HFF-Myc (cell line): ENCODE data around the gene PTPRM.

Experiments used
- DNase-seq: peaks from one replicate; pipeline ENCODE4 v3.0.0-alpha.2; 2011; ENCODE audit warnings: low read depth; ENCODE audit errors: extremely low read depth
- H3K4me3 ChIP-seq: replicated peaks from 2 replicates; pipeline ENCODE4 v1.5.1; 2011; ENCODE audit warnings: low read depth, mild to moderate bottlenecking, control low read depth, low read length
- CTCF ChIP-seq: IDR thresholded peaks from 2 replicates; pipeline ENCODE4 v1.5.1; 2012; ENCODE audit warnings: mild to moderate bottlenecking, low read depth, low read length, control low read depth; ENCODE audit errors: missing control alignments

Gene PTPRM

GRCh38 chr18:7921938-7922587, 354.9 kb downstream of the PTPRM start:
- no peak overlapping the region for H3K4me3 ChIP-seq
- TF ChIP-seq CTCF: no peak
- DNase-seq: no peak

DNA sequence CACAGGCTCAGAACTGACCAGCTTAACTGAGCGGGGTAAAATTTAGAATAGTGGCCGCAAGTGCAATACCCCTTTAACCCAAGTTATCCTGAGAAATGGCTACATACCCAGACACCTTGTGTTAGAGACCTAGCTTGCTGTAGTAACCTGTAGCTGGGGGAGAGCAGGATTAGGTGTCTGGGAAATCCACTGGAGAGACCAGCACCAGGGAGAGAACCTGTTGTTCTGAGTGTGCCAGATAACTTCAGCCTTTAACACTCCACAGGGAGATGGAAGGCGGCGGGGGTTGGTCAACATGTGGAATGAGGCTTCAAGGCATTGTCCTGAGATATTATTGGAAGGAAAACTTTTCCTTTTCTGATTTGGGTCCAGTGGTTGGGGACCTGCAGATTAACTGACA, 356.0 kb downstream of the PTPRM start:
- no peak for DNase-seq
- TF ChIP-seq CTCF: no peak
- H3K4me3 ChIP-seq: no peak overlapping the region

- TF ChIP-seq CTCF: no peak
These were observed 357.5 kb downstream of the PTPRM start for GRCh38 chr18:7924616-7925015.

GRCh38 chr18:7926526-7926925, 359.4 kb downstream of the PTPRM start:
- H3K4me3 ChIP-seq: no peak overlapping the region
- peak; percentile 23 for TF ChIP-seq CTCF
- DNase-seq: no peak

More at GRCh38 chr18:7924616-7925015, 357.5 kb downstream of the PTPRM start:
- H3K4me3 ChIP-seq: no peak overlapping the region
- DNase-seq: no peak

- no peak overlapping the region for H3K4me3 ChIP-seq
- DNase-seq: no peak
- TF ChIP-seq CTCF: no peak
These were observed 360.0 kb downstream of the PTPRM start for GRCh38 chr18:7927119-7927518.

DNA sequence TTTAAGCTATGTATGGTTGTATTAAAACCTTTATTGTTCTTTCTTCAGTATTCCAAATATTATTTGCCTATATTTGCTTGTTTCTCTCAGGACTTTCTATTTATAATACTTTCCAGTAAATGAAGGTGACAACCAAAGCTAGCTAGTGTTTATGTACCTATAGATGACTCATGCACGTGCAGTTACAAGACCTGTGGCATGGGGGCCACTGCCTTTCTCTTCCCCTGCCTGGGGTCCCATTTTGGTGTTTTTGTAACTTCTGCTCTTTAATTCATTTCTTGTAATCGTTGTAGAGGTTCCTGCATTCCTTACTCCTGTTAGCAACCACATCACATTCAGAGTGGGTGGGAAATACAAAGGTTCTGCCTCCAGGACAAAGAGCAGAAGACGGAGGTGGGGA, 364.6 kb downstream of the PTPRM start:
- no peak for DNase-seq
- no peak for TF ChIP-seq CTCF

DNA sequence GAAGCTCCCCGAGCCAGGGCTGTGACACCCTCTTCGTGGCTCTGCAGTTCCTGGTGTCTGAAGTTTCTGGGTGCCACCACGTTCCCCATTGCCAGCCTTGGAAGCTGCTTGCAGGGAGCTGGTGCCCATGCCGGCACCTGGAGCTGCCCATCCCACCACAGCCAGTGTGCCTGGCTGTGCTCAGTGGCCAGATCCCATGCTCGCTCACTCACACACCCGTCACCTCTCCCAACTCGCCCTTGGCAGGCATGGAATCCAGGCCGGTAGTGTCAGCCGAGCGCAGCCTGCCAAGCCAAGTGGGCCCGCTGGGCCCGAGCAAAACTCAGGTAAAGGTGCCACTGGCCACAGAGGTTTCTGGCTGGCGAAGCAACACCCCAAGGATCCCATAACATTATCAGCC, 370.2 kb downstream of the PTPRM start:
- TF ChIP-seq CTCF: no peak
- DNase-seq: no peak
- no peak overlapping the region for H3K4me3 ChIP-seq

More for the DNA sequence above, 364.6 kb downstream of the PTPRM start:
- H3K4me3 ChIP-seq: no peak overlapping the region
